Parathyroid adenoma (tissue), 2 donors: ENCODE results near the gene KIF1A.

Experiments used
- H2AFZ ChIP-seq: fragments of 300-600 bp; sonication (generic); one replicate; pipeline ENCODE4 v1.7.0; 2017; ENCODE audit warnings: antibody characterized with exemption, mild to moderate bottlenecking
- H3K27ac ChIP-seq: fragments of 300-600 bp; sonication (generic); one replicate; pipeline ENCODE4 v1.7.0; 2017
- H3K27me3 ChIP-seq: fragments of 300-600 bp; sonication (generic); one replicate; pipeline ENCODE4 v1.7.0; 2017; ENCODE audit warnings: low read length; ENCODE audit not compliant: control insufficient read depth, insufficient read depth
- H3K36me3 ChIP-seq: fragments of 300-600 bp; sonication (generic); one replicate; pipeline ENCODE4 v1.7.0; 2017; ENCODE audit warnings: low read length; ENCODE audit not compliant: control insufficient read depth, insufficient read depth
- H3K4me1 ChIP-seq: fragments of 300-600 bp; sonication (generic); one replicate; pipeline ENCODE4 v1.7.0; 2017; ENCODE audit warnings: control low read depth
- H3K4me2 ChIP-seq: fragments of 300-600 bp; sonication (generic); one replicate; pipeline ENCODE4 v1.7.0; 2017; ENCODE audit warnings: low read length
- H3K4me3 ChIP-seq: fragments of 300-600 bp; sonication (generic); one replicate; pipeline ENCODE4 v1.7.0; 2017; ENCODE audit warnings: low read depth, low read length
- H3K79me2 ChIP-seq: fragments of 300-600 bp; sonication (generic); one replicate; pipeline ENCODE4 v1.7.0; 2017; ENCODE audit warnings: control low read depth
- H3K9ac ChIP-seq: fragments of 300-600 bp; sonication (generic); one replicate; pipeline ENCODE4 v1.7.0; 2017; ENCODE audit warnings: mild to moderate bottlenecking
- H3K9me3 ChIP-seq: fragments of 300-600 bp; sonication (generic); one replicate; pipeline ENCODE4 v1.7.0; 2017; ENCODE audit warnings: low read length; ENCODE audit not compliant: control insufficient read depth
- TF ChIP-seq, protein P1 (sequence below): fragments of 300-600 bp; sonication (generic); IDR thresholded peaks from one replicate; pipeline ENCODE4 v1.7.0; 2017; ENCODE audit warnings: antibody characterized with exemption, mild to moderate bottlenecking
- donor health status: primary hyperparathyroidism.

Gene KIF1A

DNA sequence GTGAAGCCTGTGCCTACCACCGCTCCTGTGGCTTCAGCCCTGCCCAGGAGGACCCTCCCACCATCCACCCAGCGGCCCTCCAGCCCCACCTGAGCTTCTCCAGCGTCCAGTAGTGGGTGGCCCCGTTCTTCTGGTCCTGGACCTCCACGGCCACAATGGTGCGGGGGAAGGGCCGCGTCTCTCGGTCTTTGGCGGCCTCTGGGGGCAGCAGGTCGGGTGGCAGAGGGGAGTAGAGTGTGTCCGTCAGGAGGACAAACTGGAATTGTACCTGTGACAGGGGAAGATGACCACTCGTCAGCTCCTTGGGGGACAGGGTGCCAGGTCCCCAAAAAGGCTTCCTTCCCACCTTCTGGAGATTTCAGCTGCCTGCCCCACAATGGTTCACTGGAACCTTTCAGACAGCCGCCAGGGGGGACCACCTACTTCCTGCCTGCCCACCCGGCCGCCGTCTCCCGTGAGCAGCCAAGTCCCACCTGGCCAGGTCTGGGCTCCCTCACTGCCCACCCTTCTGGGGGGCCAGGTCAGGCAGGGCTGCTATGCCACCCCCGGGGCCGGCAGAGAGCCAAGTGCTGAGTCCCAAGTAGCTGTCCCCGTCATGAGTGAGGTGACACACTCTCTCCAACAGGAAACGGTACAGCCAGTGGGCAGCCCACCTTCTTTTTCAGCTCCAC lies 59.3 kb downstream of the KIF1A start:
- no peaks in the 10 kb centered on the region for H3K9me3 ChIP-seq
- no peak overlapping the region for H3K27ac ChIP-seq

DNA sequence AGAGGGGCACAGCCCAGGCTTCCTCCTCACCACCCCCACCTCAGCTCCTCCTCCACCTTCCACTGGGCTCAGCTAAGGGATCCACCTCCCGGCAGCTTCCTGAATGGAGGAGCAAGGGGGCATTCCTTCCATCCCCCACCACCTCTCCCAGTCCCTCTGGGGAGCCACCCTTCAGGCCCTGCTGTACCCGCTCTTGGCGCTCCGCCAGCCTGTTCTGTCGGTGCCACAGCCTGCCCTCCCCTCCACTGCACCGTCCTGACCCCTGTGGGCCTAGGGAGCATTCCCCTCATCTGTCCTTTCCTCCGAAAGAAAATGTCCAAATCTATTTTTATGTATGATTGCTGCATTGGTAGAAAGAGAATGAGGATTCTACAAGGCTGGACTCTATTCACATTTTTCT lies 59.9 kb downstream of the KIF1A start:
- TF ChIP-seq, protein P1, sequence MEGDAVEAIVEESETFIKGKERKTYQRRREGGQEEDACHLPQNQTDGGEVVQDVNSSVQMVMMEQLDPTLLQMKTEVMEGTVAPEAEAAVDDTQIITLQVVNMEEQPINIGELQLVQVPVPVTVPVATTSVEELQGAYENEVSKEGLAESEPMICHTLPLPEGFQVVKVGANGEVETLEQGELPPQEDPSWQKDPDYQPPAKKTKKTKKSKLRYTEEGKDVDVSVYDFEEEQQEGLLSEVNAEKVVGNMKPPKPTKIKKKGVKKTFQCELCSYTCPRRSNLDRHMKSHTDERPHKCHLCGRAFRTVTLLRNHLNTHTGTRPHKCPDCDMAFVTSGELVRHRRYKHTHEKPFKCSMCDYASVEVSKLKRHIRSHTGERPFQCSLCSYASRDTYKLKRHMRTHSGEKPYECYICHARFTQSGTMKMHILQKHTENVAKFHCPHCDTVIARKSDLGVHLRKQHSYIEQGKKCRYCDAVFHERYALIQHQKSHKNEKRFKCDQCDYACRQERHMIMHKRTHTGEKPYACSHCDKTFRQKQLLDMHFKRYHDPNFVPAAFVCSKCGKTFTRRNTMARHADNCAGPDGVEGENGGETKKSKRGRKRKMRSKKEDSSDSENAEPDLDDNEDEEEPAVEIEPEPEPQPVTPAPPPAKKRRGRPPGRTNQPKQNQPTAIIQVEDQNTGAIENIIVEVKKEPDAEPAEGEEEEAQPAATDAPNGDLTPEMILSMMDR, result no peak
- H3K27me3 ChIP-seq, result no peaks in the 10 kb centered on the region
- H3K36me3 ChIP-seq, result no peaks in the 10 kb centered on the region
- H3K4me3 ChIP-seq, result no peak overlapping the region
- H3K4me1 ChIP-seq, result no peaks in the 10 kb centered on the region
- H3K4me2 ChIP-seq, result no peak overlapping the region
- H3K79me2 ChIP-seq, result no peaks in the 10 kb centered on the region
- no peak overlapping the region for H3K9ac ChIP-seq
- no peaks in the 10 kb centered on the region for H3K9me3 ChIP-seq
- H3K27ac ChIP-seq, result no peak overlapping the region
- H2AFZ ChIP-seq, result no peak overlapping the region

More for the DNA sequence above, 59.3 kb downstream of the KIF1A start:
- no peaks in the 10 kb centered on the region for H3K79me2 ChIP-seq
- no peak overlapping the region for H2AFZ ChIP-seq
- no peak overlapping the region for H3K9ac ChIP-seq
- no peak overlapping the region for H3K4me2 ChIP-seq
- H3K4me3 ChIP-seq, result no peak overlapping the region
- H3K4me1 ChIP-seq, result no peaks in the 10 kb centered on the region
- no peaks in the 10 kb centered on the region for H3K27me3 ChIP-seq
- H3K36me3 ChIP-seq, result no peaks in the 10 kb centered on the region
- TF ChIP-seq, protein P1, result no peak

DNA sequence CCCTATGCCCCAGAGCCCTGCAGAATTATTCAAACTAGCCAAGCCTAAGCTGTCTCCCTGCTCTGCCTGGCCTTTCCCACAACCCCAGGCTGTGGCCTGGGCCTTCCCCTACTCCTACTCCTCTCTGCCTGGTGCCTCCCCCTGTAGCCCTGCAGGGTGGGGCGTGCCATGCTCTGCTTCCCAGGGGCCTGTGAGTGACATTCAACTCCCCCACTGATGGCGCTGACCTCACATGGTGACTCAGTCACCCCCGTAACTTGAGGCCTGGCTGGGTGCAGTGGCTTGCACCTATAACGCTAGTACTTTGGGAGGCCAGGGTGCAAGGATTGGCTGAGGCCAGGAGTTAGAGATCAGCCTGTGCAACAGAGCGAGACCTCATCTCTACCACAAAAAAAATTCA lies 60.6 kb downstream of the KIF1A start:
- H3K4me3 ChIP-seq, result no peak overlapping the region
- no peaks in the 10 kb centered on the region for H3K27me3 ChIP-seq
- no peaks in the 10 kb centered on the region for H3K36me3 ChIP-seq
- no peaks in the 10 kb centered on the region for H3K4me1 ChIP-seq
- no peaks in the 10 kb centered on the region for H3K9me3 ChIP-seq
- no peak overlapping the region for H3K9ac ChIP-seq
- no peak overlapping the region for H3K27ac ChIP-seq
- TF ChIP-seq, protein P1, result no peak
- H3K4me2 ChIP-seq, result no peak overlapping the region
- no peak overlapping the region for H2AFZ ChIP-seq
- no peaks in the 10 kb centered on the region for H3K79me2 ChIP-seq

DNA sequence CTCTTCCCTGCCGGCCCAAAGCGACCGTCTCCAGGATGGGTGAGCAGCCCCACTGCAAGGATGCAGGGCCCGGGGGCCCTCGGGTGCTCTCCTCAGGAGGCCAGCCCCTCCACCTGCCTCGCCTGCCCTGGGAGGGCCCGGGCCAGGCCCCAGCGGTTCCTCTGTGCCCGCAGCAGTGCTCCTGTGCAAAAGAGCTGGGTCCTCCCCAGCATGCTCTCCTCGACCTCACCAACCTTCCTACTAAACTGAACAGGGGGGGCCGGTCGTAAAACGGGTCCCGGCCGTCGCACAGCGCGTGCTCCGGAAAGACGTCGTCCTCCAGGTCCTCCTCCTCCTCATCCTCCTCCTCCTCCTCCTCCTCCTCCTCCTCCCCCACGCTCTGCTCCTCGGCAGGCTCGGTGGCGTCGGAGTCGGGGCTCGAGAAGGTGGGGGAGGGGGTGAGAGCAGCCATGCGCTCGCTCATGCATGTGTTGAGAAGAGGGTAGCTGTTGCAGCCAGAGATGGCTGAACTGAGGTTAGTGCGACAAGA lies 62.9 kb downstream of the KIF1A start:
- Histone ChIP-seq H2AFZ (no peak overlapping the region), H3K9me3 (no peaks in the 10 kb centered on the region), H3K4me1 (no peaks in the 10 kb centered on the region), H3K4me2 (no peak overlapping the region), H3K36me3 (no peaks in the 10 kb centered on the region), H3K4me3 (no peak overlapping the region), H3K79me2 (no peaks in the 10 kb centered on the region), H3K27me3 (no peaks in the 10 kb centered on the region), H3K9ac (no peak overlapping the region), H3K27ac (no peak overlapping the region)
- TF ChIP-seq, protein P1, result no peak

DNA sequence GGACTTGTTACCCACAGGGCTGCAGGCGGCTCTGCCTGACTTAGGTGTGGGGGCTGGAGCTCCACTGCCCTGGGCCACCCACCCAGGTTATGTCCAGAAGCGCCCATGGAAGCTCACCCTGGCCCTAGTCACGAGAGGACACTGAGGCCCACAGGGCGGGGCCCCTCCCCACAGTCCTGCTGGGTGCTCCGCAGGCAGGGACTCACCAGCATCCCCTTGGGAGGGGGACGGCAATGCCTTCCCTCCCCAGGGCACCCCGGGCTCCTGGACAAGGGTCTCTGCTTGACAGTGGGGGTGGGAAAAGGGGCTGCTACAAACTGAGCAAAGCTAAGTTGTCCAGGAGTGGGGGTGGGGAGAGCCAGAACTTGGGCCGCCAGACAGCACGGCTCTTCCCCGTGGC lies 67.8 kb downstream of the KIF1A start:
- Histone ChIP-seq H3K27ac (no peak overlapping the region), H3K4me3 (no peak overlapping the region), H3K27me3 (no peaks in the 10 kb centered on the region), H3K9me3 (no peaks in the 10 kb centered on the region), H2AFZ (no peak overlapping the region), H3K79me2 (no peaks in the 10 kb centered on the region), H3K4me2 (no peak overlapping the region), H3K9ac (no peak overlapping the region), H3K4me1 (no peaks in the 10 kb centered on the region), H3K36me3 (no peaks in the 10 kb centered on the region)
- TF ChIP-seq, protein P1, result no peak
